Measurements from ENCODE around the gene IPO4. TPM values are rescaled to one million over a fixed set of nuclear protein-coding genes. Genes with fewer than 3 reads are reported as not detected.

IPO4 gene, protein sequence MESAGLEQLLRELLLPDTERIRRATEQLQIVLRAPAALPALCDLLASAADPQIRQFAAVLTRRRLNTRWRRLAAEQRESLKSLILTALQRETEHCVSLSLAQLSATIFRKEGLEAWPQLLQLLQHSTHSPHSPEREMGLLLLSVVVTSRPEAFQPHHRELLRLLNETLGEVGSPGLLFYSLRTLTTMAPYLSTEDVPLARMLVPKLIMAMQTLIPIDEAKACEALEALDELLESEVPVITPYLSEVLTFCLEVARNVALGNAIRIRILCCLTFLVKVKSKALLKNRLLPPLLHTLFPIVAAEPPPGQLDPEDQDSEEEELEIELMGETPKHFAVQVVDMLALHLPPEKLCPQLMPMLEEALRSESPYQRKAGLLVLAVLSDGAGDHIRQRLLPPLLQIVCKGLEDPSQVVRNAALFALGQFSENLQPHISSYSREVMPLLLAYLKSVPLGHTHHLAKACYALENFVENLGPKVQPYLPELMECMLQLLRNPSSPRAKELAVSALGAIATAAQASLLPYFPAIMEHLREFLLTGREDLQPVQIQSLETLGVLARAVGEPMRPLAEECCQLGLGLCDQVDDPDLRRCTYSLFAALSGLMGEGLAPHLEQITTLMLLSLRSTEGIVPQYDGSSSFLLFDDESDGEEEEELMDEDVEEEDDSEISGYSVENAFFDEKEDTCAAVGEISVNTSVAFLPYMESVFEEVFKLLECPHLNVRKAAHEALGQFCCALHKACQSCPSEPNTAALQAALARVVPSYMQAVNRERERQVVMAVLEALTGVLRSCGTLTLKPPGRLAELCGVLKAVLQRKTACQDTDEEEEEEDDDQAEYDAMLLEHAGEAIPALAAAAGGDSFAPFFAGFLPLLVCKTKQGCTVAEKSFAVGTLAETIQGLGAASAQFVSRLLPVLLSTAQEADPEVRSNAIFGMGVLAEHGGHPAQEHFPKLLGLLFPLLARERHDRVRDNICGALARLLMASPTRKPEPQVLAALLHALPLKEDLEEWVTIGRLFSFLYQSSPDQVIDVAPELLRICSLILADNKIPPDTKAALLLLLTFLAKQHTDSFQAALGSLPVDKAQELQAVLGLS
- polyA plus RNA-seq, result 11.9 and 14.7 TPM in 2 replicates

DNA sequence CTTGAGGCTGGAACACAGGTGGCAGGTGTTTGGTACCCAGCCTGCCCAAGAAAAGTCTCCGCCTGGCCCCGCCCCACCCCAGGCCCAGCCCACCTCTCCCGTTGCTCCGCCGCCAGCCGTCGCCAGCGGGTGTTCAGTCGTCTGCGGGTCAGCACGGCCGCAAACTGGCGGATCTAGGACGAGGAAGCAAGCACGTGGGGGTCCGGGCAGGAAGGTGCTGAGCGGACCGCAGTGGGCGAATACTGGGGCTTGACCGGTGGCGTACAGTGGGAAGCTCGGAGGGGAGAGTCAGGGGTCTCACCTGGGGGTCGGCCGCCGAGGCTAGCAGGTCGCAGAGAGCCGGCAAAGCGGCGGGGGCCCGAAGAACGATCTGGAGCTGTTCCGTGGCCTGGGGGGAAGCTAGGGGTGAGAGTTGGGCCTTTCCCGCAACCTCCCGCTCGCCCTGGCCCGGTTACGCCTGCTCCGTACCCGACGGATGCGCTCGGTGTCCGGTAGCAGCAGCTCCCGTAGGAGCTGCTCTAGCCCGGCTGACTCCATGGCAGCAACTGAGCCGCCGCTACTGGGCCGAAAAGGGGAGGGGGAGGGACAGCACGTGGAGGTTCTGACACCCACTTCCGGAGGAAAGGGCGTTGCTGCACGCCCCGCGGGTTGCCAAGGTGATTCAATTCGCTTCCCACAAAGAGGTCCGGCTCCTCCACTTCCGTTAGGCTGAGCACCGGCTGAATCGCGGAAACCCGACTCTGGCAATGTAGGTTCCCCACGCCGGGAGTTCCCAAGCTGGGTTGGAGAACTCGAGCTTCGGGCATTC lies at the start of gene IPO4:
Gene IPO4, minus strand, starts transcription at position 566 of the 808 bp plus-strand sequence. Its CDS starts 29 bp downstream, at position 537.

DNA sequence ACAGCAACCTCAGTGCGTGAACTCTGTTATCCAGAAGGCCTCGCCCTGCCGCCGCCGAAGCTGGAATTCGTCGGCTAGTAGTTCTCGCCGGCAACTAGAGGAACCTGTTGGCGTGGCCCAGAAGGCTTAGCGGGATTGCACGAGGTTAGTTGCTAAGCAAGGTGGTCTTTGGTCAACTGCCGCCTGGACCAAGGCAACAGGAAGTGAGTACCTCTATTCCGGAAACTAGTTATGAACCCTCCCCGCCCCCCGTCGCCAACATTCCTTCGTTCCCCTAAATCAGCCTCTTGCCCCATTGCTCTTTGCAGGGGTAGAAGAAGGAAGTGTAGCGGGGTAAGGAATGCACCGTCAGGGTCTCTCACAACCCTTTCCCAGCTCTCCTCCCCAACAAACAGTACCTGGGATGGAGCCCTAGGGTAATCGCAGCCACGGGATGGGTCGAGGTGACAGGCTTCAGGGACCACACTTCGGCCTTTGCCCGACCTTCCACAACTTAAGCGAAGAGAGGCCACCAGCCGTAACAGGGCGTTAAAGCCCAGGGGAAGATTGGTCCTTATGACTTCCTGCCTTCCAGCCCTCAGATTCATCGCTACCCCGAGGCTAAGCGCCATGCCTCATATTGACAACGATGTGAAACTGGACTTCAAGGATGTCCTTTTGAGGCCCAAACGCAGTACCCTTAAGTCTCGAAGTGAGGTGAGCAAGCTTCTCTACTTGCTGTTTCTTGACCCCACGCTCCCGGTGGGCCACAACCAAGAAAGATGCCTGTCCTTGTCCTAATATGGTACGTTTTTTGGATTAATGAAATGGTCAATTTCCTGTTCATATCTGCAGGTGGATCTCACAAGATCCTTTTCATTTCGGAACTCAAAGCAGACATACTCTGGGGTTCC lies 44.3 kb upstream of the IPO4 start, which contains the start of gene GMPR2:
Gene GMPR2, plus strand, starts transcription at position 285 of the 893 bp plus-strand sequence. Its CDS starts 325 bp downstream, at position 610.

DNA sequence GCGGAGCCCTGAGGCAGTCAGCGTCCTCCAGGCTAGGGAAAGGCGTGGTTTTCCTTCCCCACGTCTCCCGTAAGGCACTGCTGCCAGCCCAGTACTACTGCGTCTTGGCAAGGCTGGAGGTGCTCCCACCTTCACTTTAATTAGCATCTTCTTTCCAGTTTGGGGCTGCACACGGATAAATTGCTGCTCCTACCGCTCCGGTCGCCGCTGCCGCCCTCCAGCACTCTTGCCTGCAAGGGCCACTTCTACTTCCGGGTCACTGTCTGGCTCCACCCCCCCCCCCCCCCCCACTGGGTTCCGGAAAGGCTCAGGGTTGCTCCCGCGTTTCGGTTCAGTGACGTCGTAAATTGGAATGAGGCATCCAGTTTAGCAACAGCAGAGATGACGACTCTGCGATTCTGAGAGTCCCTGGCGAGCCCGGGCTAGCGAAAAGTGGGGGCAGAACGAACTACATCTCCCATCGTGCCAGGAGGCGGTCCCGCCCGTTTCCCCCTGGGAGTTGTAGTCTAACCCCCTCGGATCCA lies 43.6 kb upstream of the IPO4 start, which contains the start of gene NEDD8:
Gene NEDD8, minus strand, starts transcription at position 247 of the 524 bp plus-strand sequence. Its CDS starts 100 bp downstream, at position 147.

DNA sequence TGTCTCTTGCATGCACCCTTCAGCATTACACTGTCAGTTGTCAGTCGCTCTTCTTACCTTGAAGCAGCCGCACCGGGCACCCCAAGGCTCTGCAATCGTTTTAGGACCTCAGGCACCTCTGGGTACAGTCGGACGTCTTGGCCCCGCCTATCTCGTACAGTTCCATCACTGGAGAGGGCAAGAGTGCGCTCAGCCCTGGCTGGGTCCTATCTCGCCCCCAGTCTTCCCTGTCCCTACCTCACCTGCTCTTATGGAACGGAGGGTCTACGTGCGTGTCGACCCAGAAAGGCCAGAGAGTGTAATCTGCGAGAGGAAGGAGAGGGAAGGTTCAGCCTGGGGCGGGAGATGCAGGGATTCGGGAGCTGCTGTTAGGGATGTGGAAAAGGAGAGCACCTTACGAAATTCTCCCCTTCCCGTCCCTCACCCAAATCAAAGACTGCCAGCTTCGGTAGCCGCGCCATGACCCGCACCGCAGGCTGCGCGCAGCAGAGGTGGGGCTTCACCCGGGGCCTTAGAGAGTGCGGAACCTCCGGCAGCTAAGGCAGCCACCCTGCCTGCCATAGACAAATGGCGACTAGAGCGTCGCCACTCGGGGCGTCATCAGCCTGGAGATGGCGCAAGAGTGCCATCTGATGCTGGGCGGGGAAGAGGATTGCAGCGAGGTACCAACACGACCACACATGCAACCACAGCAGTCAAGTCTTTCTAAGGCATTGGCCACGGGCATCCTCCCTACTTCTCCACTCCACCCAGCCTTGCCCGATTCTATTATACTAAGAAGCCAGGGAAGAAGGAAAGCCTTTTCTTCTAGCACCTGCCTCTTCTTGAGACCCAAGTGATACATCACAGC lies 27.1 kb upstream of the IPO4 start, which contains the start of gene MDP1:
Gene MDP1, minus strand, starts transcription at position 572 of the 850 bp plus-strand sequence. Its CDS starts 111 bp downstream, at position 461.

DNA sequence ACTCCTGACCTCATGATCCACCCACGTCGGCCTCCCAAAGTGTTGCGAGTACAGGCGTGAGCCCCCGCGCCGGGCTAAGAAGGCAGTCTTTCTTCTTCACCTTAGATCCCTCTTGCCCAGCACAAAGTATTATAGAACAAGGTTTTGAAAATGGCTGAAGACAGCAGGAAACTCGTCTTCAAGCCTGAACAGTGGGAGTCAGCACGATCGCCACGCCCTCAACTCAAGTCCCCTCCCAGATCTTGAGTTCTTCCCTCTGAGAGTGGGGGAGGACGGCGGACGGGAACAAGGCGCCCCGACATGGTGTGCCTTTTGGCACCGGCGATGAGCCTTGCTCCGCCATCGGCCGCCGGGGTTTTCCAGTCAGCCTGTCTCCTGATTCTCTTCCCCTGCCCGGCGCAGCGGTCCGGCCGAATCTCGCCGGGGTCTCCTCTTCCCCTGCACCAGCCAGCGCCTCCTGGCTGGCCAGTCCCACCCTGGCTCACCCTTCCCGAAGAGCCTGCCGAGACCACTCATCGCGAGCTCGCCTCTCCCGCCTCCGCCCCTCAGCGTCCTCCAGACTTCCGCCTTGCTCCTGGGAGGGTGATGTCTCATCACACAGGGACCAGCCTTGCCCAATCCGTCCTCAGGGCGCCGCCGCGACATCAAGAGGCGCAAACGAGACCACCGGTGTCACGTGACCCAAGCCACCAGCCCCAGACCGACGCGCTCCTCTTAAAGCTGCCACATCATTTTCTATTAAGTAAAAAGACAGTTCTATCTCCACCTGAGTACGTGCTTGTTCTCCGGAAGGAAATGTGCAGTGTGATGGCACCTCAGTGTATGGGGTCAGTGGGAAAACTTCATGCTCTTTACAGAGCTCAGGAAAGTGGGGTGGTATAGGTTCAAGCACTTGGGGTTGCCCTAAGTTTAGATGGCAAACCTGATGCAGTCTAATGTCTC lies 24.6 kb upstream of the IPO4 start, which contains the start of gene CHMP4A:
Gene CHMP4A, minus strand, starts transcription at position 565 of the 942 bp plus-strand sequence. Its CDS starts 49 bp downstream, at position 516.

DNA sequence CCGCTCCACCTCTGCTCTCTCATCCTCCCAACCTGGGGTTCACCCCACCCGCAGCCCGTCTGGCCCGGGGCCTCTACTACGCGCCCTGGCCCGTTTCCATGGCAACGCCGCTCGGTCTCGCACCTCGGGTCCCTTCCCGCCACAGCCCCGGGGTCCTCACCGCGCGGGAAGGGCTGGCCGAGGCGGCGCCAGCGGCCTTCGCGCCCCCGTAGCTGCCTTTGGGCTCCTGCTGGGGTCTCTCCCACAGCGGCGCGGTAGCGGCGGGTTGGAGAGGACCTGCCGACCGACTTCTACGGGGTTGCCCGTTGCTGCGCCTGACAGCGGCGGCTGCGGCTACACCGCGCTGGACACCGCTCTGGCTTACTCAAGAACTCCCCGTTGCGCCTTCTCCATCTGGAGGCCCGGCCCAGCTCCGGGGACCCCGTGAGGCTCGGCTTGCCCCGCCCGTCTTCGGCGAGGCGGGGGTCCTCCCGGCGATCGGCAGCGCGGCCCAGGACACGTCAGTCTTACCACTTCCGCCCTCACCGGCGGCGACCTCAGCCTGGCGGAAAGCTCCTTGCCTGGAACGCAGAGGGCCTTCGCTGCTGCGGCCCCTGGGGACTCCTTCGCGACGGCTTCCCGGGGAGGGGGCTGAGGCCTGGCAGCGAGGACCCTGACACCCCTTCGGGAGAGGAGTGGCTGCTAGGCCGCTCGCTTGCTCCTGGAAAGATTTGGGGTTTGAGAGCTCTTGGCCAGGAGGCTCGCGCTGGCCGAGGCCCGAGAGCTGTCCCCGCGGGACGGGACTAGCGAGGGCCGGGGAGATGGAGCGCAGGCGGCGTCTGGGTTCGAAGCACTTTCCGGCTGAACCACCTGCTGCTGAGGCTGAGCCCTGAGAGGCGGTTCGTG lies 6.8 kb upstream of the IPO4 start, which contains the start of gene TM9SF1:
Gene TM9SF1, minus strand, starts transcription at position 256 of the 885 bp plus-strand sequence. CDS start 422 bp downstream, outside the sequence.

DNA sequence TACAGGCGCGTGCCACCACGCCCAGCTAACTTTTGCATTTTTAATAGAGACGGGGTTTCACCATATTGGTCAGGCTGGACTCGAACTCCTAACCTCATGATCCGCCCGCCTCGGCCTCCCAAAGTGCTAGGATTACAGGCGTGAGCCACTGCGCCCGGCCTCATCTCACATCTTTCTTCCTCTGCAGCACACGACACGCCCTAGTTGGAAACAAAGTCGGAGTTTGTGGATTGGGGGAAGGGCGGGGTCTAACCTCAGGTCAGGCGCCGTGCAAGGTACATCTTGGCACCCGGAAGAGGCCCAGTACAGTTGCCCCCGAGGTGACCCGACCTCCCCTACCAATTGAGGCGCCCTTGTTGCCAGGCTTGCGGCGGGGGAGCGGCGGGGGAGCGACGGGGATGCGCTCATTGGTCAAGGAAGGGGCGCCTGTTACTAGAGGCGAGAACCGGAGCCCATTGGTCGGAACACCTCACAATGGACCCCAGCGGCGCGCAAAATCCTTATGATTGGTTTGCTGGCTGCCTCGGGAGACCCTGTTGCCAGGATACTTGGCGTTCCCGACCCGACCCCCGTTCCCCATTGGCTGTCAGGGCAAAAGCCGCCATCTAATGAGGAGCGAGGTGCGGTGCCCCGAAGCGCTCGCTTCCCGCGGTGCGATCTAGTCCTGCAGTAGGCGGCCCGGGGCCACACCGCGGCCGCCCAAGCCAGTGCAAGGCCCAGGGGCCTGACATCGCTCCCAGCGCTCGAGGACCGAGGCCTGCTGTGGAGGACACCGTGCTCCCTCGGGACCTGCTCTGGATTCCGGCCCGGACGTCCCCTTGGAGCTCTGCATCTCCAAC lies 17.0 kb downstream of the IPO4 start, which contains the start of gene REC8:
Gene REC8, plus strand, starts transcription at position 659 of the 839 bp plus-strand sequence. CDS start 473 bp downstream, outside the sequence.

DNA sequence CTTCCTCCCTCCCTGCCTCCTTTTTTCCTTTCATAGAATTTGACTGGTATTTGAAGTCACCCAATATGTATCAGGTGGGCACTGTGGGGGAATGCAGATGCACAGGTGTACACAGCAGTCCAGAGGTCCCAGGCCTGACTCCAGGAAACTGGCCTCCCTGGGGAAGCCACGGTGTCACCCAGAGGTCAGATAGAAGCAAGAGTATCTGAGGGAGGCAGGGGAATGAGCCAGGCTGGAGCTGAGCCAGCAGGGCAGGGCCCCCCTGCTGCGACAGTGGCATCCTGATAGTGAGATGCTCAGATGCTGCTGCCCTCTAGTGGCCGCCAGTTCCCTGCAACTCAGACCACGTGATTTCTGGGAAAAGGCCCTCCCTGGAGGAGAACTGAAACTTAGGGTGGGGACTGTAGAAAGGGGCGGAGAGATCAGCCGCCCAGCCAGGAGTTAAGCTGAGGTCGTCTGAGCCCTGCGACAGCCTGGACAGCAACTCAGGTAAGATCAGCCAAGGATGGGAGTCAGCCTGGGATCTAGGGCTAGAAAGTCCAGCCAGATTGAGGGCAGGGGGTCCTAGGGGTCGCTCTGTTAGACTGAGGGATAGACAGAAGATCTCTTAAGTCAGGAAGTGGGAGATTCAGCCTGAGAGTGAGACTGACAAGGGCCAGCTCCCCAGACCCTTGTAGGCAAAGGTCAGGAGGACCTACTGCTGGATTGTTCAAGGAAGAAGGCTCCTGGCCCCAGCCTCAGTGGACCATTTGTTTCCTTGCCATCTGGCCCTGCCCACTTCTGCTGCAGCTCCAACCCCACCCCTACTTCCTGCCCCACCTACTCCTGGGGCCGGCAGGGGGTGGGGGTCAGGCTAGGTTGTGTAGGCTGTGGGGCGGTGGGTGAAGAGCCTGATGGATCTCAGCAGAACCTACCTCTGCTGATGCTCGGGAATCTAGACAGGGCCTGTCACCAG lies 27.5 kb downstream of the IPO4 start, which contains the start of gene IRF9:
Gene IRF9, plus strand, starts transcription at position 416 of the 955 bp plus-strand sequence. CDS start 880 bp downstream, outside the sequence.

DNA sequence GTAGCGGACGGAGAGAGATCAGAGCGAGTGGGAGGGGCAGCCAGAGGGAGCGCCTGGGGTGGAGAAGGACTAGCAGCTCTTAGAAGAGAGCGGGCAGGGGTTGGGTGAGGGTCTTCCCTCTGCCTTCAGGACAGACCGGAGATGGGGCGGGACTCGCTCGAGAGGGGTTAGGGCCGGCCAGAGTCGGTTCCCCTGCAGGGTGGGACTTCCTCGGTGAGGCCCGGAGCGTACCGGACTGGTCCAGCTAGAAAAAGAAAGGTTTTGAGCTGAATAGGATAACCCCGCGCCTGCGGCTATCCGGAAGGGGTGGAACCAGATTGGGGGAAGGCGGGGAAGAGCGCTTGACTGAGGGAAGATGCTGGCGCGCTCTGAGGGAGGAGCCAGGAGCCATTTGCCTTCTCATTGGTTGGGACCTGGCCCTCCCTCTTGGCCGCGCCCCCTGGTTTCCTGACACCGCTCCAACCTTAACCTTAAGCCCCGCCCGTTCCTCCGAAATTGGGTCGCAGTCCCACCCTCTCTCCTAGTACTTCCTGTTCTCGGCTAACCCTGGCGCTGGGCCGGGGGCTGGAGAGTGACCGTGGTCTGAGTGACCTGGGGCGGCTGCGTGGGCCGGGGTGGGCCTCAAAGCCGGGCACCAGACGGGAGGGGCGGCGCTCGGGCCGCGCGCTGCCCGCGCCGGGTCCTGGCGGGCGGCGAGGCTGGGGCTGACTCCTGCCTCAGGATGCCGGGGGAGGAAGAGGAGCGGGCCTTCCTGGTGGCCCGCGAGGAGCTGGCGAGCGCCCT lies 41.4 kb downstream of the IPO4 start, which contains the start of gene RNF31:
Gene RNF31, plus strand, starts transcription at position 521 of the 783 bp plus-strand sequence. Its CDS starts 201 bp downstream, at position 722.

DNA sequence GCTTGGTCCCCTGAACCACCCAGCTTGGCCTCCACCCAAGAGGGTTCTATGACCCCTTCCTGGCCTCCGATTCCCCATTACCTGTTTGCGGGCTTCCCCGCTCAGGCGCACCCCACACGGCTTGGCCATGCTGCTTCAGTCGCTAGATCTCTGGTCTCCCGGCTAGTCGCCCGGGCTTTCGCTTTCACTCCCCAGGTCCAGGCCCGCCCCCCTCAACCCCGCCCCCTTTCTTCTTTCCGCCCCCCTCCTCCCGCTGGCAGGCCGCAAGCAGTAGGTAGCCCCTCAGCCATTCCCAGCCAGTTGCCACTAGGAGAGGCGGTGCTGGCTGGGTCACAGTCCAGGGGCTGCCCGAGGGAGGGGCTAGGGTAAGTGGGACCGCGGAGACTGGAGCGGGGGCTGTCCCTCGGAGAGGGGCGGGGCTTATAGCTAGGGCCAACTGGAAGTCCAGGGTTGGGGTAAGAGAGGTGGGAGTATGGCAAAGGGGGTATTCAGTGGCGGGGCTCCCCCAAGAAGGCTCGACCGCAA lies 42.1 kb downstream of the IPO4 start, which contains the start of gene PSME2:
Gene PSME2, minus strand, starts transcription at position 158 of the 525 bp plus-strand sequence. Its CDS starts 29 bp downstream, at position 129.

DNA sequence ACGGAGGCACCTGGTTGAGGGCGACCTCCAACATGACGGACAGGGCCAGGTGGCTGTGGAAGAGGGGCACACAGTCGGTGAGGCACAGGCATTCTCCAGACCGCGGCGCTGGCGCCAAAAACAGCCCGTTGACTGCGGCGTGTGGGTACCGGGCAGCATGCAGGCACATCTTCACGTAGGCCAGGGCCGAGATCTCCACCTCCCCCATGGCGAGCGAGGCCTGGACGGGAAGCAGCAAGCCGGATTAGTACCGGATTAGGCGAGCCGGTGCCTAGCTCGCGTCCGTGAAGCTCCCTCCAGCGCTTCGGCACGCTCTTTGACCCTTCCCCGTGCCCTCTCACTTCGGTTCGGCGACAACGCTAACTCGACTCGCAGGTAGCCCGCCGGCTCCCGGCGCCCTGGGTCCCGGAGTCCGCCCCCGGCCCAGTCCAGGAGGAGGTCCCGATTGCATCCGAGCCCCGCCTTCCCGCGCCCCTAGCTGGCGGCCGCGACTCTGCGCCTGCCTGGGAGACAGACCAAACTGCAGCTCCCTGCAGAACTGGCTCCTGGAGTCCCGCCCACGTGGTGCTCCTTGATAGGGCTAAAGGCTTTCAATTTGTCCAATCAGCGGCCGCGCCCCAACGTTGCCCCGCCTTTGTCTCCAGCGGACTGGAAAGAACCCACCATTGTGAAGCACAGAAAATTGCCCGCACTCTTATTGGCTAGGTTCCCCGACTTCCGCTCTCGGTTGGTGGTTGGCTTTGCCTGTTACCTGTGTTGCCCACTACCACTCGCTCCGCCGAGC lies 47.3 kb downstream of the IPO4 start, which contains the start of gene EMC9:
Gene EMC9, minus strand, starts transcription at position 495 of the 784 bp plus-strand sequence. Its CDS starts 287 bp downstream, at position 208.

All from Purkinje cell (primary cell).